ENCODE data around the gene RASGRP1. TPM values are rescaled to one million over a fixed set of nuclear protein-coding genes. Genes with fewer than 3 reads are reported as not detected.

The RASGRP1 gene
- total RNA-seq, 3 donors from 2014 or later (not counting 1 experiment from before 2014, with no cell fraction given) = 65.9 to 122 (median 96.5) TPM

DNA sequence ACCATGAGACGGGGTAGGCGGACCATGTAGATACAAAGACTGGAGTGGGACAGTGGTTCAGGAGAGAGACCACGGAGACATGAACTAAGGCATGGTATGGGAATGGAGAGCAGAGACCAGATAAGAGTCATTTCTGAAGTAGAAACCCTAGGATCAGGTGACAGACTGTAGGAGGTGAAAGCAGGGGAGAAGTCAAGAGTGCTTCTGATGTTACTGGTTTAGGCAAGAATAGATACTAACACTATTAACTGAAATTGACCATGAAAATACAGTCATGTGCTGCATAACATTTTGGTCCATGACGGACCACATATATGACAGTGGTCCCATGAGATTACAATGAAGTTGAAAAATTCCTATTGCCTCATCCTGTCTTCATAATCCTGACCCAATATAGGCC, 41.7 kb downstream of the RASGRP1 start:
- no peaks in the 10 kb centered on the region for H3K27me3 Mint-ChIP-seq (ENCODE audit: low read depth in 2 of 2)
- WGBS (ENCODE audit: insufficient coverage) = 92% methylated on average over 4 of the region's 4 CpGs
- H3K9me3 Mint-ChIP-seq = no peaks in the 10 kb centered on the region
- intact Hi-C loops (cut with micrococcal nuclease) = loop anchor here (10.0 kb wide), 1 partner anchor 48 kb away; no protein-coding TSS in a partner anchor
- Histone ChIP-seq H3K27me3 (ENCODE audit: control insufficient read depth, insufficient read depth, low read length) (no peaks in the 10 kb centered on the region), H3K4me1 (ENCODE audit: control insufficient read depth, insufficient read depth, low read length) (no peaks in the 10 kb centered on the region), H3K36me3 (ENCODE audit: control insufficient read depth, insufficient read depth, low read length) (peaks cover 58% of the 10 kb centered on the region), H3K27ac (ENCODE audit: low read length) (no peak overlapping the region), H3K9me3 (ENCODE audit: control insufficient read depth, insufficient read depth, low read length) (no peaks in the 10 kb centered on the region), H3K4me3 (ENCODE audit: low read length) (no peak overlapping the region)
- peaks cover 5% of the 10 kb centered on the region for H3K36me3 Mint-ChIP-seq
- ATAC-seq (no peak), DNase-seq (no peak)
- TF ChIP-seq, protein P1, sequence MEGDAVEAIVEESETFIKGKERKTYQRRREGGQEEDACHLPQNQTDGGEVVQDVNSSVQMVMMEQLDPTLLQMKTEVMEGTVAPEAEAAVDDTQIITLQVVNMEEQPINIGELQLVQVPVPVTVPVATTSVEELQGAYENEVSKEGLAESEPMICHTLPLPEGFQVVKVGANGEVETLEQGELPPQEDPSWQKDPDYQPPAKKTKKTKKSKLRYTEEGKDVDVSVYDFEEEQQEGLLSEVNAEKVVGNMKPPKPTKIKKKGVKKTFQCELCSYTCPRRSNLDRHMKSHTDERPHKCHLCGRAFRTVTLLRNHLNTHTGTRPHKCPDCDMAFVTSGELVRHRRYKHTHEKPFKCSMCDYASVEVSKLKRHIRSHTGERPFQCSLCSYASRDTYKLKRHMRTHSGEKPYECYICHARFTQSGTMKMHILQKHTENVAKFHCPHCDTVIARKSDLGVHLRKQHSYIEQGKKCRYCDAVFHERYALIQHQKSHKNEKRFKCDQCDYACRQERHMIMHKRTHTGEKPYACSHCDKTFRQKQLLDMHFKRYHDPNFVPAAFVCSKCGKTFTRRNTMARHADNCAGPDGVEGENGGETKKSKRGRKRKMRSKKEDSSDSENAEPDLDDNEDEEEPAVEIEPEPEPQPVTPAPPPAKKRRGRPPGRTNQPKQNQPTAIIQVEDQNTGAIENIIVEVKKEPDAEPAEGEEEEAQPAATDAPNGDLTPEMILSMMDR (IDR thresholded peaks at IDR 0.05) = no peak
- peak overlapping the region; percentile 58 to 79 for H3K27ac Mint-ChIP-seq
- peaks cover 29 to 53% of the 10 kb centered on the region in 2 donors for H3K4me1 Mint-ChIP-seq
- H3K4me3 Mint-ChIP-seq = no peak overlapping the region

DNA sequence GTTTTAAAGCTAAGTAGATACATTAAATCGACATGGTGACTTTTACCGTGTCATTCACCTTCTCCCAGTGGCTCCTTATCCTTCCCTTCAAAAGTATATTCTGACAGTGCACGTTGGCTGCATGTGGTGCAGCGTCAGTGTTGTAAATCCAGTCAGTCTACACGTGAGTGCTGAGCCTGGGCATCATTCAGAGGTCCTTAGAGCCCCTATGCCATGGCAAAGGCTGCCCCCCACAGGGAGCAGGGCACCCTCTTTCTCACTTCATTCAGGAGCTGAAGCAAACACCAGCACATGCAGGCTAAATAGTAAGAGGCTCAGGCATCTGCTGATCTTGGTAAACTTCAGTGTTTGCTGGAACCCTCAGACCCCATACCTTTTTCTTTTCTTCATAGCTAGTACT, 43.3 kb downstream of the RASGRP1 start:
- ATAC-seq = no peak
- 88% methylated on average over 5 of the region's 5 CpGs for WGBS (ENCODE audit: insufficient coverage)
- TF ChIP-seq, protein P1 (IDR thresholded peaks at IDR 0.05) = no peak
- H3K36me3 Mint-ChIP-seq = peaks cover 9% of the 10 kb centered on the region
- DNase-seq = no peak
- H3K27me3 Mint-ChIP-seq (ENCODE audit: low read depth in 2 of 2) = no peaks in the 10 kb centered on the region
- intact Hi-C loops (cut with micrococcal nuclease) = loop anchor here (10.0 kb wide), 1 partner anchor 47 kb away; no protein-coding TSS in a partner anchor
- Histone ChIP-seq H3K9me3 (ENCODE audit: control insufficient read depth, insufficient read depth, low read length) (no peaks in the 10 kb centered on the region), H3K36me3 (ENCODE audit: control insufficient read depth, insufficient read depth, low read length) (peaks cover 68% of the 10 kb centered on the region), H3K4me3 (ENCODE audit: low read length) (no peak overlapping the region), H3K27ac (ENCODE audit: low read length) (no peak overlapping the region), H3K27me3 (ENCODE audit: control insufficient read depth, insufficient read depth, low read length) (no peaks in the 10 kb centered on the region), H3K4me1 (ENCODE audit: control insufficient read depth, insufficient read depth, low read length) (no peaks in the 10 kb centered on the region)
- no peaks in the 10 kb centered on the region for H3K9me3 Mint-ChIP-seq
- peaks cover 26 to 47% of the 10 kb centered on the region in 2 donors for H3K4me1 Mint-ChIP-seq
- H3K4me3 Mint-ChIP-seq = no peak overlapping the region
- peak overlapping the region; percentile 76 to 79 for H3K27ac Mint-ChIP-seq

DNA sequence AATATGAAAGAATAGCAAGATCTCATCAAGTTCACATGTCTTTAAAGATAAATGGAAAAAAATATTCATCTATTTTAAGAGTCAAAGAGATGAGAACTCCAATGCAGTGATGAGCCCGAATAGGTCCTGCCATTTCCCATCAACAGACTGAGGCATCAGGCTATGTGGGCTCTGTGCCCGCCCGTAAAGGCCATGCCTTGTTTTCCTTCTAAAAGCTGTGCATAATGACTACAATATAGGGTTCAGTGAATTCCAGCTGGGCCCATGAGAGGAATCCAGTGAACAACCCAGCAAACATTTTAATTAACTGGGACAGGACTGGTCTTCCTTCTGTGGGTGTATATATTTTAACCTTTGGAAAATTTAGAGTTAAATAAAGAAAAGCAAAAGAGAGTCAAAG, 44.6 kb downstream of the RASGRP1 start:
- H3K4me3 Mint-ChIP-seq = no peak overlapping the region
- intact Hi-C loops (cut with micrococcal nuclease) = loop anchor here (10.0 kb wide), 1 partner anchor 45 kb away; no protein-coding TSS in a partner anchor
- peaks cover 73% of the 10 kb centered on the region for H3K36me3 ChIP-seq (ENCODE audit: control insufficient read depth, insufficient read depth, low read length)
- DNase-seq (no peak), ATAC-seq (no peak)
- H3K27ac Mint-ChIP-seq = no peak overlapping the region
- H3K27me3 ChIP-seq (ENCODE audit: control insufficient read depth, insufficient read depth, low read length) = no peaks in the 10 kb centered on the region
- TF ChIP-seq, protein P1 (IDR thresholded peaks at IDR 0.05) = no peak
- H3K27ac ChIP-seq (ENCODE audit: low read length) = no peak overlapping the region
- no peaks in the 10 kb centered on the region for H3K9me3 ChIP-seq (ENCODE audit: control insufficient read depth, insufficient read depth, low read length)
- no peak overlapping the region for H3K4me3 ChIP-seq (ENCODE audit: low read length)
- peaks cover 35 to 54% of the 10 kb centered on the region in 2 donors for H3K4me1 Mint-ChIP-seq
- 96% methylated on average over 3 of the region's 3 CpGs for WGBS (ENCODE audit: insufficient coverage)
- peaks cover 1% of the 10 kb centered on the region for H3K4me1 ChIP-seq (ENCODE audit: control insufficient read depth, insufficient read depth, low read length)
- H3K9me3 Mint-ChIP-seq = no peaks in the 10 kb centered on the region
- no peaks in the 10 kb centered on the region for H3K27me3 Mint-ChIP-seq (ENCODE audit: low read depth in 2 of 2)
- H3K36me3 Mint-ChIP-seq = peaks cover 18% of the 10 kb centered on the region

- Mint-ChIP-seq H3K9me3 (no peaks in the 10 kb centered on the region), H3K27ac (peak overlapping the region; percentile 55 to 70), H3K4me1 (peaks cover 52 to 58% of the 10 kb centered on the region in 2 donors), H3K27me3 (ENCODE audit: low read depth in 2 of 2) (no peaks in the 10 kb centered on the region), H3K36me3 (peaks cover 21% of the 10 kb centered on the region), H3K4me3 (no peak overlapping the region)
- ATAC-seq (no peak), DNase-seq (no peak)
- TF ChIP-seq, protein P1 (IDR thresholded peaks at IDR 0.05) = no peak
- intact Hi-C loops (cut with micrococcal nuclease) = no loop called here
- Histone ChIP-seq H3K36me3 (ENCODE audit: control insufficient read depth, insufficient read depth, low read length) (peaks cover 77% of the 10 kb centered on the region), H3K4me3 (ENCODE audit: low read length) (no peak overlapping the region), H3K27ac (ENCODE audit: low read length) (no peak overlapping the region), H3K4me1 (ENCODE audit: control insufficient read depth, insufficient read depth, low read length) (peaks cover 7% of the 10 kb centered on the region), H3K9me3 (ENCODE audit: control insufficient read depth, insufficient read depth, low read length) (no peaks in the 10 kb centered on the region), H3K27me3 (ENCODE audit: control insufficient read depth, insufficient read depth, low read length) (no peaks in the 10 kb centered on the region)
- WGBS (ENCODE audit: insufficient coverage) = 93% methylated on average over 4 of the region's 4 CpGs
Observed at GRCh38 chr15:38518084-38518483, 46.5 kb downstream of the RASGRP1 start.
